ENCODE measurements around the gene RECQL5.
A peak's percentile ranks its signal among the peaks of the same experiment; 100 is the strongest.

GRCh38 chr17:75619506-75620431 is 47.2 kb downstream of the RECQL5 start:
- TF ChIP-seq CTCF (IDR thresholded peaks at IDR 0.05) (peak; percentile 7 to 27 (median 14)), EP300 (IDR thresholded peaks at IDR 0.05) (no peak), POLR2A (IDR thresholded peaks at IDR 0.05; ENCODE audit: low read depth) (no peak)

All from esophagus muscularis mucosa (tissue), 4 donors.